ENCODE data around the gene TOGARAM2.

TOGARAM2 gene

DNA sequence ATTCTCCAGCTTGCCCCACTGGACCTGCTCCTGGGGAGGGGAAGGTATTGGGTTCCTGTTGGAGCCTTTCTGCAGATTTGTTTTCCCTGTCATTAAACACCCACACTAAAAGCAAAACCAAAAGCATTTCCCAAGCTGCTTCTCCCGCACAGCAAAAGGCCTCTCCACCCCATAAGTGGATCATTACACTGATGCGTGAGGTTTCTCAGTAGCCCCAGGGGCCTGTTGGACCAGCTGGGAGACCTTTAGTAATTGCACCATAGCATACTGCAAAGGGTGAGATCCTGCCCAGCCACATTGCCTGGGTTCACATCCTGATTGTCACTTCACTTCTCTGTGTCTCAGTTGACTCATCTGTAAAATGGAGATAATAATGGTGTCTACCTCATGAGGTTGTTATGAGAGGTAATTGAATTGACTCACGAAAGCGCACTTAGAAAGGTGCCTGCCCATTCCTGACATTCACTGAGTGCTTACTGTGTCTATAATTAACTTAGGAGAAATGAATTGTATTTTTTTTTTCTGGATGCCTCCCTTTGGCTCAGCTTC lies 43.9 kb downstream of the TOGARAM2 start:
- no peak for DNase-seq

DNA sequence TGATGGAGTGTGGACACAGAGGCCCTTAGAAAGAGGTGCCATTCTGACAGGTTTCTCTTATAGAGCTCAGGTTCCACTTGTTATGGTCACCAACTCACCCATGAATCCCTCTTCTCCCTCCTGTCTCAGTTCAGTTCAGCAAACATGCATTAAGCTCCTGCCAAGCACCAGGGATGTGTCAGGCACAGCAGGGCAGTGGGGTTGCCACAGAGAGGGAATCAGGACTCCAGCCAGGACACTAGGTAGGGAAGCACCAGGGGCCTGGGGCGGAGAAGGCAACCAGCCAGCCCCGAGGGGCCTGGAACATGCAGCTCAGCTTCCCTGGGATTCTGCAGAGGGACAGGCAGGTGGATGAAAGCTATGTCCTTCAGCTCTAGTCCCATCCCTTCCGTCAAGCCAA lies 44.6 kb downstream of the TOGARAM2 start:
- DNase-seq: no peak

DNA sequence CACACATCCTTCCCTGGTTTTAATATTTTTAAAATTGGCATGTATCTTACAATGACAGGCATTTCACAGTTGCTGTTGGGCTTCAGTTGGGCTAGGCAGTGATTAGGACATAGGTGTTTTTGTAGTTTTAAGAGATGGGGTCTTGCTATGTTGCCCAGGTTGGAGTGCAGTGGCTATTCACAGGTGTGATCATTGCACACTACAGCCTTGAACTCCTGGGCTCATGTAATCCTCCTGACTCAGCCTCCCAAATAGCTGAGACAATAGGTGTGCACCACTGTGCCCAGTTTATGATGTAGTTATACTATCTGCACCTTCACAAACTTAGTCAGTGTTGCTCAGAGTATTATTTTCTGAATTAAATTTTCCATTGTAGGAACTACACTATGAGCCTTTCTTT lies 49.9 kb downstream of the TOGARAM2 start:
- no peak for DNase-seq

DNA sequence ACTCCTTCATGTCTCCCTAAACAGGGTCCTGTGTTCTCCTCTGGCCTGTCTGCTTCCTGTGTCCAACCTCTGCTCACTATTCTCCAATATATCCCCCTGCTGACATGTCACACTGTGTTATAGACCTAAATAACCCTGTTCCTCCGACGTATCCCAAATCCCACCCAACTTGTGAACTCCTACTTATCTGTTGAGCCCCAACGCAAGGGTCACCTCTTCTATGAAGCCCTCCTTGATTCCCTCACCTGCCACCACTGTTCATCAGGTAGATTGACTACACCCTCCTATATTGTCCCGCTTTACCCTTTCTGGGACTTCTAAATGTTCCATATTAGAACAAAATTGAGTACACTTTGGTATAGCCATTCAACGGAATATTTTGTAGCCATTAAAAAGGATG lies 51.1 kb downstream of the TOGARAM2 start:
- no peak for DNase-seq

DNA sequence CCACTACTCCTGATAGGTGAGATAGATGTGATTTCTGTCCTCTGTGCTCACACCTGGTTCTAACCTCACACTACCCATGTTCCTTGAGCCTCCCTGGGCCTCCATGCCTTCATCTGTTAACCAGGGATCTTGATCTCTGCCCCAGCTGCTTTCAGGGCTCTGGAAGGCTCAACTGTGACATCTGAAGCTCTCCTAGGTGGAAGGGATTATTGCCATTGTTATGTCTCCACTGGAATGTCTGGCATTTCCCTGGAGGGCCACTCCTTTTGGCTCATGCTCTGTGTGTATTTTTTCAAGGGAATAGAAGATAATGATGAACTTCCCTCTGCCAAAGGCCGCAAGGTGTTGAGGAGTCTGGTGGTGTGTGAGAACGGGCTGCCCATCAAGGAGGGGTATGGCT lies 52.1 kb downstream of the TOGARAM2 start:
- DNase-seq: peak; percentile 64

DNA sequence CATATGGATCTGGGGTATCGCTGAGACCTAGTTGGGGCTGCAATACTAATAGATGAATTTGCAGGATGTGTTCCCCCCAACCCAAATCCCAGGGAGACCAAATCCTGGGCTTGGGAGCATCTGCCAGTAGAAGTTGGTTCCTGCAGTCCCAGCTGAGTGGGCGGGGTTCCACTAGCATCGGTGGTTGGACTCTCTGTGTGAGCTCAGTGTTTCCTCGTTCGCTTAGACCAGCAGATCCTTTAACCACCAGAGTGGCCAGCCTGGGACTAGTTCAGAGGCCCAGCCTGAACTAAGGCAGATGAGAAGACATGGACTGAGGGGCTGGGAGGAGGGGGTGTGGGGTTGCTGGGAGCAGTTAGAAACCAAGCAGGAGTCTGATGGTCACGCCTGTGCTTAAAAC lies 52.6 kb downstream of the TOGARAM2 start:
- no peak for DNase-seq

DNA sequence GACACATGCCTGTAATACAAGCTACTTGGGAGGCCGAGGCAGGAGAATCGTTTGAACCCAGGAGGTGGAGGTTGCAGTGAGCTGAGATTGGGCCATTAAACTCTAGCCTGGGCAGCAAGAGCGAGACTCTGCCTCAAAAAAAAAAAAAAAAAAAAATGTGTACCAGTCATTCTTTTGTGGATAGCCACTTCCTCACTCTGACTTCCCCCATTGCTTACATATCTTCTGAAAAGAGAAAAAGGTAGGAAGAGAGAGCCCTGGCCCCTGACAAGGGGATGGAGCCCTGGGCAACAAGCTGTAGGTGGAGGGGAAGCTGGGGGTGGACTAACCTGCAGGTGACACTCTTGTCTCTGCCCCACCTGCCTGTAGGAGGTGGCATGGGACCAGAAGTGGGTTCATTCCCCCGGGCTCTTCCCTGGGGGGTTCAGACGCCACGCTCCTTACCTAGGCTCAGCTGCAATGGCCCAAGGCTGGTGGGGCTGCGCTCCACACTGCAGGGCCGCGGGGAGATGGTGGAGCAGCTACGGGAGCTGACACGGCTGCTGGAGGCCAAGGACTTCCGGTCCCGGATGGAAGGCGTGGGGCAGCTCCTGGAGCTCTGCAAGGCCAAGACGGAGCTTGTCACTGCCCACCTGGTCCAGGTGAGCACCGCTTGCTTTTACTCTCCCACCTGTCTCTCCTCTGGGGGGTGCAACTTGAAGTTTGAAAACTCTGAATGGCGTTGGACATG lies 54.1 kb downstream of the TOGARAM2 start:
- no peak for DNase-seq

DNA sequence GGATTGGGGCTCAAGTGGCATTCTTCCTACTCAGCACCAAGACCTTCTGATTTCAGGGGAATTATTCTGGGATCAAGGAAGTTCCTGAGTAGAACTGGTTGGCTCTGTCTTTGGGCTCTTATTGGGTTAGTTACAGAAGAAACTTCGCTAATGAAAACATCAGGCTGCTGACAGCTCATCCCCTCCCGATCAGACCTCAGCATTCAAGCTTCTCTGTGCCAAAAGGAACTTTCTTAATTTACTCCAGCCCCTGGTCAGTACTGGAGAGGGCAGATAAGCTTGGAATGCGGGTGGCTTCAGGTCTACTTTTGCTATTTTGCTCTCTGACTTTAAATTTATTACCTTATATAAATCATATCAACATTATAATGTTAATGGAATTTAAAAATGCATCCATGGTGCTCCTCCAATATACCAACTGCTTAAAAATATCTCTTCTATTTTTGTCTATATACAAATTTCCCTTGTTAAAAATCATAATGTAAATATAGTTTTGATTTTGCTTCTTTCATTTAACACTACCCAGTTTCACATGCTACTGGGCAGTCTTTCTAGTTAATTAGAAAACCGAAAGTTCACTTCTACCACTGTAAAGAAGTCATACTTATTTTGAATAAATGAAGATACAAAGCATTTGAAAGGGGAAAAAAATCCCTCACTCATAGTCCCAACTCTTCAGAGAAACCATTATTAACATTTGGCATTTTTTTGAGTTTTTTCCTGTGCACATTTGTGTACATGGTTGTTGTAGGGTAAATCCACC lies 58.8 kb downstream of the TOGARAM2 start:
- no peak for DNase-seq

DNA sequence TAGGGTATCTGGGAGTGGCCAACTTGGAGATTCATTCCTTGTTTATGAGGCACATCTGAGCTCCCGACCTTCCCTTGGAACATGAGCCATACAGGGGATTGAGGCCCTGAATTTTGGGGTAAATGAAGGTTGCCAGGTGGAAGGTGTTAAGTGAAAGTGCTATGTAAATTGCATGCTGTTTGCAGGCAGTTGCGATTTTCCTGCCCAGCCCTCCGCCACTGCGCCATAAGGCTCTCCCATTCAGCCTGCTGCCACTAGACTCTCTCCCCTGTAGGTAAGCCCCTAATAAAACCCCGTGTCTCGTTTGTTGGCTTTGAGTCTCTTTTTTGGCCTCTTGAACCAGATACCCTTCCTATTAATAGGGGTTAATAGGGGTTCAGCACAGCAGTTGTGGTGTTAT lies 59.5 kb downstream of the TOGARAM2 start:
- DNase-seq: no peak

DNA sequence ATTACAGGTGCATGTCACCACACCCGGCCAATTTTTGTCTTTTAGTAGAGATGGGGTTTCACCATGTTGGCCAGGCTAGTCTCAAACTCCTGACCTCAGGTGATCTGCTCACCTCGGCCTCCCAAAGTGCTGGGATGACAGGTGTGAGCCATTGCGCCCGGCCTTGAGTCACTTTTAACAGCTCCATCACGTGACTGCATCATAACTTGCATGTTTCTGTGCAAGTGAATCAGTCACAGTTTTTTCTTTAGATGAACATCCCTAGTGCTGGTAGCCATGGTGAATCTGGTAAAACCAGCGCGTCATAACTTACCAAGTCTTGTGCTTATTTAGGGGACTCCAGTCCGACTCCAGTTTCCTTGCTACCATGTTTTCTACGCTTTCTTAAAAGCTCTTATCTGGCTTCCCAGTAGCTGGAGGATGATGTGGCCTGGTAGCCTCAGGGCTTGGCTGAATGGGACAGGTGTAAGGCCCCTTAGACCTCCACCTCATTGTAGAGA lies 60.1 kb downstream of the TOGARAM2 start:
- DNase-seq: no peak

DNA sequence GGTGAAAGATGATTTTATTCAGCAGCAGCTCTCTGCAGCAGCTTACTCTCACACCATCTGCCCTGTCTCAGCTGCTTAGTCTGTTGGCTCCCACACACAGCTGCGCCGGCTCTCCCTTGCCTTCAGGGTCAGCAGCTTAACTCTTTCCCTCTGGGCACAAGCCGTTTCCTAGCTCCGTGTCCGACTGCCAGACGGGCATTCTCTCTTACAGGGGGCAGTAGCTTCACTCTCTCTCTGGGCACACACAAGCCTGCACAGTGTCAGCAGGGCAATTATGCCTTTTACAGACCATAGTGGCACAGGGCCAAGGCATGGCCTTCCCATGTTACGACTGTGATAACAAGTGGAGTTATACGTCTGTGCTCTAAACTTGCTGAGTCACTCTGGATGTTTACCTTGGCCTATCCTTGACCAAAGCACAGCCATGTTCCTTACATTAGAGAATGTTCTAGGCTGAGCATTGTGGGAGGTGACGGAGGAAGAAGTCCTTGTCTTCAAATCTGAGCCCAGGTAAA lies 61.5 kb downstream of the TOGARAM2 start:
- DNase-seq: no peak

DNA sequence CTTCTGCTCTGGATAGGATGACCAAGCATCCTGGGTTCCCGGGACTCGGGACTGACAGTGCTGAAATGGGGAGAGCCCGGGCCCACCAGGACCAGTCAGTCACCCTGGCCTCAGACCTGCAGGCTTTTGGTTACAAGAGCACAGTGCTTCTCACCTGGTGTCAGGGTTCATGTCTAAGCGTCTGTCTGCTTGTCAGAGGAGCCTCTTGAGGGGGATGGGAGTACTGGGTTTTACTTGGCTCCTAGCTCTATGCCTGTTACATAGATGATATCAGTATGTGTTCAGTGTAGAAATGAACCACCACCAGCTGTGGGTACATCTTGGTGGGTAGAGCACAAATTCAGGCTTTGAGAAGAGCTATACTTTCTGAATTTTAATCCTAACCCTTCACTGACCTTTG lies 63.4 kb downstream of the TOGARAM2 start:
- DNase-seq: no peak

DNA sequence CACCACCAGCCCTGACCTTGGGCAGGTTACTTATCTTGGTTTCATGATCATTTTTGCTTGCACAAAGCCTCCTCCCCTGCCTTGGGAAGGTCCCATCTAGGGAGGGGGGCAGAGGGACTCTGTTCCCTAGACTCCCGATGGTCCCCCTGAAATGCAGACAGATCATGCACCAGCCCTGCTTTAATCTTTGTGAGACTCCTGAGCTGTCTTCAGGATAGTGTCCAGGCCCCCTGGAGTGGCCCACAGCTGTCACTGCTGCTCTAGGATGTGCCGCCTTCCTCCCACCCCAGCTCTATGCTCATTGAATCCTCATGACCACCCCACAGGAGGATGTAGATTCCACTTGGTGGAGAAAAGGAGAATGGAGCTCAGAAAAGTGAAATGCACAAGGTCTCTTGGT lies 65.2 kb downstream of the TOGARAM2 start:
- DNase-seq: no peak

DNA sequence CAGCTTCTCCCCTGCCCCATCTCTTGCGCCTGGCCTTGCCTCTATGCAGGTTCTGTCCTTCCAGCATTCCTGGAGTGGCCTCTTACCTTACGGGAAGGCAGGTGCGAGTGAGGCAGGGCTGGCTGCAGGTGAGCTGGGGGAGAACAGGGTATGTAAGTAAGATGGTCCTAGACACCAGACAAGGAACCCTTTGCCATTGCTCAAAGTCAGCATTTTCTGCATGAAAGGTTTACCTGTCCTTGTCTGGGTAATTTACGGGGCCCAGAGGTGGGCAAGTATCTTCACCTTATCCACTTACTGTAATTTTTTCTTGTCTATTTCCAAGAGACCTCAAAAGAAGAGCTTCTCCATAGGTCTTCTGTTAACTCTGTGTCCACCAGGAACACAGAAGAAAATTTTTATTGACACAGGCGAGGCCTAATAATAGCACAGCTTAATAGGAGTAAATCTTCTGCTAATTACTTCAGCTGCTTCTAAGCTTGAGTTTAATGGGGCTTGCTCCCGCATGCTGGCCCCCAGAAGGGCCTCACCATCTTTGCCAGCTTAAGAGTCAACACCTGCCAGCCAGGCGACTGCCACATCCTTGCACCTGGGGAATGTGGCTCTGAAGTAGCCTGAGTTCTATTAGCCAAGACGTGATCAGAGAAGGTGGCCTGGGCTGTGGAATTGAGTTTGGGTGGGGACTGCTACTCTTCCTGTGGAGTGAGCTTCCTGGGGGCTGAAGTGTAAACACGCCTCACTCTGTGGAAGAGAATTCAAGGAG lies 66.2 kb downstream of the TOGARAM2 start:
- DNase-seq: no peak

DNA sequence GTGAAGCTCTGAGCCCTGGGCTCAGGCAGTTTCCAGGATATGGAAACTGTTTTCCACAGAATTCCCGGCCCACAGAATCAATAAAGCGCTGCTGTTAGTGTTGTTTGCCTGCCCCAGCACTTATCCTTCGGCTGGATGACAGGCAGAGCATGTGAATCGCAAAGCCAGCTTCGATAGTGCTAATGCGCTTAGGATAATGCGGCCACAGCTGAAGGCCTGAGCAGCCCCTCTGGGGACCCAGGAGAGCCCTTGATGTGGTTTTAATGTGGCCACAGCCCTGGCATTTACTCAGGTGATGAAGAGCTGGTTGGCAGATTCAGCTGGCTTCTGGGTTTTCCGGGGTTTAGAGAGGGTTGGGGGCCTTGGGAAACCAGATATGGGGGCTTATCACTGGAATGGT lies 69.5 kb downstream of the TOGARAM2 start:
- no peak for DNase-seq

DNA sequence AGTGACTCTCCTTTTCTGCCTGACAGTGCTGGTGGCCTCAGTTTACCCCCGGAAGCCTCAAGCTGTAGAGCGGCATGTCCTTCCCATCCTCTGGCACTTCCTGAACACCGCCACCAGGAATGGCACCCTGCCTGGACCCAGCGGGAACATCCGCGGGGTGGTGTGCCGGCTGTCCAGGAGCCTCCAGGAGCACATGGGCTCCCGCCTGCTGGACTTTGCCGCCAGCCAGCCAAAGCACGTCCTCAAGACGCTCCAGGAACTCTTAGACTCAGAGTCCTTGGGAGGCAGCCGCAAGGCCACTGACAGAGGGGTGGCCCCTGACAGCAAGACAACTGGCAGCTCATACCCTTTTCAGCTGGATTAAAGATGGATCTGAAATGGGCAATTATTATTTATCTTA lies 70.6 kb downstream of the TOGARAM2 start:
- no peak for DNase-seq

DNA sequence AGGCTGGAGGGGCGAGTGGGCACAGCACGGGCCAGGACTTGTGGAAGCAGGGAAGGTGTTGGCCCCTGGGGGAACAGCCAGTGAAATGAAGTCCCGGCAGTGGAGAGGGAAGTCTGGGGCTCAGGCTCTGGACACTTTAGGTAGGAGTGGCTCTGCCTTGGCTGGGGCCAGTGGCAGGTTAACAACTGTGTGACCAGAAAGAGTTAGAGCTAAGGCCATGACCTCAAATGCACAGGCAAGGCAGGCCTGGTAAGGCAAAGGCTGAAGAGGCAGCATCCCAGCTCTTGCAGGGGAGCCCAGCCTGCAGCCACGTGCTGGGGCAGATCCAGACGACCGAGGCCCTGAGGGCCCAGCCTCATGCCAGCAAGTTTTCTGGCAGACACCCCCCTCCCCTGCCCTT lies 71.7 kb downstream of the TOGARAM2 start:
- DNase-seq: no peak

DNA sequence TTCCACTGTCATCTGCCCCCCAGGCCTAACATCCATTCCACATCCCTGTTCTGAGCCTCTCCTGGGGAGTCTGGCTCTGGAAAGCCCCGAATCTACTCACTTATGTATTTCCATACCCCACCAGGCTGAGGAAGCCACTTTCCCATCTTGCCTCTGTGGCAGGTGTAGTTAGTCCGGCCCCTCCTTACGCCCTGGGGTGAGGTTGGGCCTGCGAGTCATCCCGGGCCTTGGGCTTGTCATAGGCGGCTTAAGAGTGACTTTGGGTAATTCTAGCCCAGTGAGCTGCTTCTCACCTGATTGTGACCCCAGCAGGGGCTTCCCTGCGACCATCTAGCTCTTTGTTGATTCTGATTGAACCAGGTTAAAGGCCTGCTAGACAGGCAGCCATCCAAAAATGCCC lies 72.1 kb downstream of the TOGARAM2 start:
- no peak for DNase-seq

DNA sequence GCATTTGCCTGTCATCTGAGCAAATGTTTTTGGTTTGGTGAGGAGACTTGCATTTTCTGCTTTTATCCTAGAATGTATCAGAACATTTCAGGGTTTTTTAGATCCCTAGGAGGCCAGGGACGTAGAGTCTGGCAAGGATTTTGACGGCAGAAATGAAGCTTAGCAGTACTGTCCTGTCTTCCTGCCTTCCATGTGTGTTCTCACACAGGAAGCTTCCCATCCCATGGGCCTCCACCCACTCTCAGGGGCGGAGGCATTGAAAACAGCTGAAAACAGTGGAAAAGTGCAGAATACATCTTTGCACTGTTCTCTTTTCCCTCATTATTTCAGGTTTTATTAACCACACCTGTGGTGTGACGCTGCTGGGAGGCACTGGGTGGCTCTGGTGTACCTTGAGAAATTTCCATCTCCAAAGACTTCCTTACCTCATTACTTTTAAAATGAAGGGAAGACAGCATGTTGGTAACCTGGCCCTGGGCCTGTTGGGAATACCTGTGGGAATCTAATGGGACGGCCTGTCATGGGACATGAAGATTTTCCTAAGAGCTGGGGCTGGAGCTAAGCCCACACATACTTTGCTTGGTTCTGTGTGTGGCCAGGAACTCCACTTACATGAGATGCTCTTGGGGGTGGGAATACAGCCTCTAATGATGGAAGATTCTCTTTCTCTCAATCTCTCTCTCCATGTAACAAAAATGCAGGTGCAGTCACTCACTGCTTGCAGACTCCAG lies 72.7 kb downstream of the TOGARAM2 start:
- DNase-seq: no peak

DNA sequence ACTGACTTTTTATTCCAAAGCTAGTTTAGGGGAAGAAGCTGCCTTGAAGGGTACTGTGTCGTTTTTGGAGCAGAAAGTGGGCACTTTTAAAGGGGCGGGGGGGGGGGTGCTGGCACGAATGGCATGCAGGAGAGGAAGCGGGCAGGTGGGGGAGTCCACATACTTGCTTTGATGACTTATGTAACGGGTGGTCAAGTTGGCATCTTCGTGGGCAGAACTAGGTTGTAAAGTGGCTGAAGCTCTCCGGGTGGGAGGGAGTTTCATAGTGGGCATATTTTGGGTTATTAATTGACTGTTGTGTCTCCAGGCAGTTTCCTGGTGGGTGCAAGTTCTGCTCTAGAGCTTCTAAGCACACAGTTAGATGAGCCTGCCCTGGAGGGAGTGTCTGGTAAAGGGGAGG lies 73.3 kb downstream of the TOGARAM2 start:
- no peak for DNase-seq

DNA sequence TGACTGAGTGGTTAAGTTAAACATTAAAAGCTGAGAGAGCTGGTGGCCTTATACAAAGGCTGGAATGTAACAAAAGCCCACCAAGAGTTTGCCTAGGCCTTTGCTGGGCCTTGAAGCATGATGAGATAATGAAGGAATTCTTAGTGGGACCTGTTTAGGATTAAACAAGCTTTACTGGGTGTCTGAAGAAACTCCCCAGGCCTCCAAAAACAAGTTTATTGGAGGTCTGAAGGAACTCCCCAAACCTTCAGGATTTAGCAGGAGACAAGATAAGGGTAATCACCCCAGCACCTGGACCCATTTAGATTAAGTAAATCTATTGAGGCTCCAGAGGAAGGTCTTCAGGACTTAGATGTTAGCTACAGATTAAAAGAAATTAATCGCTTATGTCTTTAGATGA lies 74.5 kb downstream of the TOGARAM2 start:
- no peak for DNase-seq

DNA sequence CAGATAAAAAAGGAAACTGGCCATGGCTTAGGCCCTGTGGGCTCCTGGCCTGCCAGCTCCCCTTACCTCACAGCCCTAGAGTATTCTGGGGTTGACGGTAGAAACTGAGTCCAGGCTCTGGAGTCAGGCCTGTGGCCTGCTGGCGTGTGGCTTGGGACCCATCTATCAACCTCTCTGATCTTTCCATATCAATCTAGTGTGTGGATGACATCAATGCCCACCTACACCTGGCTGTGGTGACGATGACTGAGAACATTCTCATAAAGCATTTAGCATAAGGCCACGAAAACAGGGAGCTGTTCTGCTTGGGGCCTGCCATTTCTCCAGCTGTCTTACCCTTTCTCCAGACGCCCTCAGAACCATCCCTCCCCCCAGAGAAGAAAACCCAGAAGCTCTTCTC lies 75.4 kb downstream of the TOGARAM2 start:
- DNase-seq: no peak

DNA sequence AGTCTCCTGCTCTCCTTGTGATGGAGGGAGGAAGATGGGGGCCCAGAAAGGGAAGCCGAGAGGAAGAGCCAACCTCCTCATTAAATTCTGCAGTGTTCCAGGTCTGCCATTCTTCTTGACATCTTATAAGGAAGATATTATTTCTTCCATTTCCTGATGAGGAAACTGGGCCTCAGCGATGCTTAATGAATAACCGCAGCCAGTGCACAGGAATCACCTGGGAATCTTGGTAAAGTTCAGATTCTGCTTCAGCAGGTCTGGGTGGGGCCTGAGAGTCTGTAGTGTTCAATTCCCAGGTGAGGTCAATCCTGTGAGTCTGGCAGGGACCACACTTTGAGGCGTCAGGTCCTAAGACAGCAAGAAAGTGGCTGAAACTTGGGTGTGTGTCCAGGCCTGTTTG lies 75.9 kb downstream of the TOGARAM2 start:
- no peak for DNase-seq

Data from 8988T (cell line).